Measurements from ENCODE around the gene TMEM220. TPM values are rescaled to one million over a fixed set of nuclear protein-coding genes. Genes with fewer than 3 reads are reported as not detected.

TMEM220 gene
- total and polyA plus RNA-seq, 7 donors: 3.4 to 8.9 (median 4.6) TPM

DNA sequence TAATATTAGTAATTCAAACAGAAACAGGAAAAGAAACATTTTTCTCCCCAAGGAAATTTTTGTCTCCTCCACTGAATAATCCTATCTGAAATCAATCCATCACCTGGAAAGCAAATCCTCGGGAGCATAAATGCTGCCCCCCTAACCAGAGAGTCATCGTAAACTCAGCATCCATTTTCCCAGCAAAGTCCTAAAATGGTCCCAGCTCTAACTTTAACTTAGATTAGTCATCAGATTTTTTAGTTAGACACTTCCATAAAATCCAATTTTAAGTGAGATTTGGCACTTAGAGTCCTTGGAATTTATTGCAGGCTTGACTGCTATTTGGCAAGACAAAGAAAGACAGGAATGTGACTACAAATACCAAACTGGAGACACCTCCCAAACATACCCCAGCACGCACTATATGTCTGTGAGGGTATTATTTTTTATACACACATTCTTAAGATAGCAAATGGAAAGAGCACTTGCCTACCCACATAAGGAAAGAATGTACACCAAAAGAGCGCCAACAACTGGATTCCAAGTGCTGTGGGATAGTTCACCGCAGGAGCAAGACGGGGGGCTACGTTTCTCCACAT is 47.9 kb downstream of the TMEM220 start:
- Histone ChIP-seq H3K4me3 (no peak overlapping the region), H3K36me3 (ENCODE audit: insufficient read depth in 1 of 2, low read depth in 1 of 2) (peaks cover 9 to 97% of the 10 kb centered on the region in 2 donors), H3K9me3 (no peaks in the 10 kb centered on the region), H3K27me3 (ENCODE audit: insufficient read depth in 3 of 3, low read length in 2 of 3) (no peaks in the 10 kb centered on the region), H3K27ac (no peak overlapping the region), H3K4me1 (no peaks in the 10 kb centered on the region)
- ATAC-seq (no peak), DNase-seq (no peak)
- TF ChIP-seq, protein P1, sequence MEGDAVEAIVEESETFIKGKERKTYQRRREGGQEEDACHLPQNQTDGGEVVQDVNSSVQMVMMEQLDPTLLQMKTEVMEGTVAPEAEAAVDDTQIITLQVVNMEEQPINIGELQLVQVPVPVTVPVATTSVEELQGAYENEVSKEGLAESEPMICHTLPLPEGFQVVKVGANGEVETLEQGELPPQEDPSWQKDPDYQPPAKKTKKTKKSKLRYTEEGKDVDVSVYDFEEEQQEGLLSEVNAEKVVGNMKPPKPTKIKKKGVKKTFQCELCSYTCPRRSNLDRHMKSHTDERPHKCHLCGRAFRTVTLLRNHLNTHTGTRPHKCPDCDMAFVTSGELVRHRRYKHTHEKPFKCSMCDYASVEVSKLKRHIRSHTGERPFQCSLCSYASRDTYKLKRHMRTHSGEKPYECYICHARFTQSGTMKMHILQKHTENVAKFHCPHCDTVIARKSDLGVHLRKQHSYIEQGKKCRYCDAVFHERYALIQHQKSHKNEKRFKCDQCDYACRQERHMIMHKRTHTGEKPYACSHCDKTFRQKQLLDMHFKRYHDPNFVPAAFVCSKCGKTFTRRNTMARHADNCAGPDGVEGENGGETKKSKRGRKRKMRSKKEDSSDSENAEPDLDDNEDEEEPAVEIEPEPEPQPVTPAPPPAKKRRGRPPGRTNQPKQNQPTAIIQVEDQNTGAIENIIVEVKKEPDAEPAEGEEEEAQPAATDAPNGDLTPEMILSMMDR (IDR thresholded peaks at IDR 0.05): no peak
- WGBS, 3 donors: 72 to 79% (median 75%) methylated on average over 7 of the region's 7 CpGs
- intact Hi-C loops (cut with DNase I): no loop called here

DNA sequence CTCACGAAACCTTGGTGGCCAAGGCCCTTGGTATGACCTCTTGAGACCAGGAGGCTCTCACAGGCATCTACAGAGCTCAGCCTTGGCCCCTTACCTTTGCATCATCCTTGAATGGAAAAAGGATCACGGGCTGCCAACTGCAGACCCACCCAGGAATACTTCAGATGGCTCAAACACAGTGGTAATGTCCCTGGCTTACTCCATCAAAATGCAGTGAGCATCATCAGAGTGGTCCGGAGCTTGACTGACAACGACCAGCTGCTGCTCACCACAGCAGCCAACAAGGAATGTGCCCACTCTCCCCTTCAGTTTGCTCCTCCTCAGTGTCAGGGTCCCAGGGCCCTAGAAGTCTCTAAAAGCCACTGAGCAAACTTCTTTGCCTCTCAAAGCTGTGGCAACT is 55.1 kb downstream of the TMEM220 start:
- Histone ChIP-seq H3K4me3 (no peak overlapping the region), H3K36me3 (ENCODE audit: insufficient read depth in 1 of 2, low read depth in 1 of 2) (peaks cover 0 to 55% of the 10 kb centered on the region in 2 donors), H3K27ac (no peak overlapping the region), H3K9me3 (no peaks in the 10 kb centered on the region), H3K4me1 (no peaks in the 10 kb centered on the region), H3K27me3 (ENCODE audit: insufficient read depth in 3 of 3, low read length in 2 of 3) (no peaks in the 10 kb centered on the region)
- ATAC-seq (peak in 1 of 4 donors; percentile 15), DNase-seq (no peak)
- intact Hi-C loops (cut with DNase I): no loop called here
- WGBS, 3 donors: 68 to 85% (median 74%) methylated on average over 4 of the region's 4 CpGs
- TF ChIP-seq, protein P1 (IDR thresholded peaks at IDR 0.05): no peak

DNA sequence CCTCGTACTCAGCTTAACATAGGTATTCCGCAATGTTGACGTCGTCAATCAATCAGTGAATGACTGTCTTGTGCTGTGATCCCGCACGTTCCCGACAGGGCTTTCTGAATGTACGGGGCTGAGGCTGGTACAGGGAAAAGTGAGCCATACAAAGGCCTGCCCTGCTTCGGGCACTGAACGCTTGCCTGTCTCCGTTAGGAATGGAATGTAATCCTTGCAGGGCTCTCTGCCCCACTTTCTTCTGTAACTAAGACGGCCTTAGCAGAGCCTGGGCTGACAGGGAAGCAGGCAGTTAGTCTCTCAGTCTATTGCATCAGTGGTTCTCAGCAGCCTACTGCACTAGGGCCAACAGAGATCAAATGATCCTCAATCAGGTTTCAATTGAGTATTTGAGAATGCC is 56.5 kb downstream of the TMEM220 start:
- peak; percentile 21 to 58 for DNase-seq
- Histone ChIP-seq H3K27me3 (ENCODE audit: insufficient read depth in 3 of 3, low read length in 2 of 3) (no peaks in the 10 kb centered on the region), H3K4me1 (no peaks in the 10 kb centered on the region), H3K36me3 (ENCODE audit: insufficient read depth in 1 of 2, low read depth in 1 of 2) (peaks cover 0 to 41% of the 10 kb centered on the region in 2 donors), H3K27ac (no peak overlapping the region), H3K9me3 (no peaks in the 10 kb centered on the region), H3K4me3 (no peak overlapping the region)
- intact Hi-C loops (cut with DNase I): no loop called here
- 66 to 84% (median 80%) methylated on average over 12 of the region's 12 CpGs for WGBS, 3 donors
- peak; percentile 73 to 91 (median 89) for ATAC-seq
- TF ChIP-seq, protein P1 (IDR thresholded peaks at IDR 0.05): no peak

DNA sequence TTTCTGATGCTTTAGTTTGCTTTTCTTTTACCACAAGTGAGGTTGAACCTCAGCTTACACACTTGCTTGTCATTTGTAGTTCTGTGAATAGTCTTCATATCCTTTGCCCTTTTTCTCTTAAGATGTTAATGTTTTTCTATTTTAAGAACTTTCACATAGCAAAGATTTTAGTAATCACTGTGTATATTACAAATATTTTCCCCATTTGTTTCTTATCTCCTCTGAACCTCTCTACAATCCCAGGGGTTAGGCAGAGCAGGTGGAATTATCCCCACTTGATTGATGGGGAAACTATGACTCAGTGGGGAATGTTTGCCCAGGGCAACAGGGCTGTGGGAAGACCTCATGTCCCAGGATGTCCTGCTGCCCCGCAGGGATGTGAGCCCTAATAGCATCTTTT is 61.0 kb downstream of the TMEM220 start:
- ATAC-seq (no peak), DNase-seq (no peak)
- TF ChIP-seq, protein P1 (IDR thresholded peaks at IDR 0.05): no peak
- Histone ChIP-seq H3K9me3 (no peaks in the 10 kb centered on the region), H3K27ac (no peak overlapping the region), H3K4me1 (no peaks in the 10 kb centered on the region), H3K36me3 (ENCODE audit: insufficient read depth in 1 of 2, low read depth in 1 of 2) (peaks cover 0 to 12% of the 10 kb centered on the region in 2 donors), H3K27me3 (ENCODE audit: insufficient read depth in 3 of 3, low read length in 2 of 3) (no peaks in the 10 kb centered on the region), H3K4me3 (no peak overlapping the region)
- WGBS, 3 donors: 74 to 88% (median 87%) methylated on average over 1 of the region's 1 CpG
- intact Hi-C loops (cut with DNase I): no loop called here

DNA sequence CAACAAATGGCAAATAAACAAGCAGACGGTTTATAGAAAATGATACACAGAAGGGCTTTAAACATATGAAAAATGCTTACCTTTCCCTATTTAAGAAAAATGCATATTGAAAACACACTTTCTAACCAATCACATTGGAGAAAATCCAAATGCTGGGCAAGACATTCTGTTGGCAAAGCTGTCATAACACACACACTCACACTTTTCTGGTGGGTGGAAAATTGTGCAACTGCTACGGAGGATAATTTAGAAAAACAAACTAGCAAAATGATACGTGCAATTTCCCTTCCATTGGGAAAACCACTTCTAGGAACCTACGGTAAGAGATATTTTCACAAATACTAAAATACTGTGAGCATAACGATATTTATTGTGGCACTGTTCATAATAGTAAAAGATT is 62.9 kb downstream of the TMEM220 start:
- Histone ChIP-seq H3K27ac (no peak overlapping the region), H3K9me3 (no peaks in the 10 kb centered on the region), H3K36me3 (ENCODE audit: insufficient read depth in 1 of 2, low read depth in 1 of 2) (peaks cover 0 to 6% of the 10 kb centered on the region in 2 donors), H3K27me3 (ENCODE audit: insufficient read depth in 3 of 3, low read length in 2 of 3) (no peaks in the 10 kb centered on the region), H3K4me1 (no peaks in the 10 kb centered on the region), H3K4me3 (no peak overlapping the region)
- 72 to 89% (median 78%) methylated on average over 5 of the region's 5 CpGs for WGBS, 3 donors
- TF ChIP-seq, protein P1 (IDR thresholded peaks at IDR 0.05): no peak
- no peak for DNase-seq
- no peak for ATAC-seq
- intact Hi-C loops (cut with DNase I): no loop called here
